ENCODE data around the gene SNX24. TPM values are rescaled to one million over a fixed set of nuclear protein-coding genes. Genes with fewer than 3 reads are reported as not detected.

SNX24 gene
- polyA plus RNA-seq, 3 donors: 3.5 to 10.6 (median 8.0) TPM

DNA sequence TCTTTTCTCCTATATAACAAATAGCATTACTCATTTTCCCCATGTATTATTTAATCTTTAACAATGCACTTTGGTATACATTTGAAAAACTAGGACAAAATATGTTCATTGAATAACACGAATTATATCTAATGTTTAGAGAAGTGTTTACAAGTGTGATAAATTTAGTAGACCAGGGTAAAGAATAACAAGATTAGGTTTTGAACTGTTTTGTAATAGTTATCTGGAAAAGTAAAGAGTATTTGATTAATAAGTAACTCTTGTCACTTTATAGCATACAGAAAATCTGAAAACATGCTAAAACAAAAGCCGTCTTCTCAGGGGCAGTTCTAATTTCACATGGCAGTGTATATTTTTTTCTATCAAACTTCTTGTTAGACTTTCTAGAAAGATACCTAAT is 132.7 kb downstream of the SNX24 start:
- H3K36me3 ChIP-seq (replicated peaks in 1 of 2; ENCODE audit: control insufficient read depth in 1 of 2, insufficient read depth in 2 of 2, low read length in 2 of 2): no peaks in the 10 kb centered on the region
- H3K27ac ChIP-seq (ENCODE audit: low read depth in 1 of 2, low read length in 2 of 2): no peak overlapping the region
- no peak for DNase-seq
- H3K9ac ChIP-seq (ENCODE audit: insufficient read depth, low read length, poor library complexity, severe bottlenecking): no peak overlapping the region
- H3K4me3 Mint-ChIP-seq: no peak overlapping the region
- H3K4me2 ChIP-seq (replicated peaks; ENCODE audit: extremely low read depth, low read length, poor library complexity, severe bottlenecking): no peak overlapping the region
- H4K20me1 ChIP-seq (ENCODE audit: insufficient read depth, low read length): no peaks in the 10 kb centered on the region
- peaks cover 0 to 2% (median 0%) of the 10 kb centered on the region in 7 donors for H3K9me3 Mint-ChIP-seq
- H3K9me3 ChIP-seq (replicated peaks in 1 of 2; ENCODE audit: control insufficient read depth in 1 of 2, insufficient read depth in 1 of 2, low read length in 2 of 2): no peaks in the 10 kb centered on the region
- H3K36me3 Mint-ChIP-seq: peaks cover 0 to 1% of the 10 kb centered on the region in 2 donors
- no peak overlapping the region for H3K27ac Mint-ChIP-seq
- no peak overlapping the region for H3K4me3 ChIP-seq (replicated peaks in 1 of 3; ENCODE audit: low read depth in 2 of 3, low read length in 3 of 3)
- H3K4me1 ChIP-seq (ENCODE audit: control insufficient read depth in 1 of 2, insufficient read depth in 2 of 2, low read length in 2 of 2): no peaks in the 10 kb centered on the region
- H2AFZ ChIP-seq (ENCODE audit: insufficient read depth, low read depth, low read length, poor library complexity, severe bottlenecking): no peak overlapping the region
- no peaks in the 10 kb centered on the region for H3K79me2 ChIP-seq (ENCODE audit: insufficient read depth, low read length)
- intact Hi-C loops (cut with micrococcal nuclease): no loop called here
- TF ChIP-seq, protein P1, sequence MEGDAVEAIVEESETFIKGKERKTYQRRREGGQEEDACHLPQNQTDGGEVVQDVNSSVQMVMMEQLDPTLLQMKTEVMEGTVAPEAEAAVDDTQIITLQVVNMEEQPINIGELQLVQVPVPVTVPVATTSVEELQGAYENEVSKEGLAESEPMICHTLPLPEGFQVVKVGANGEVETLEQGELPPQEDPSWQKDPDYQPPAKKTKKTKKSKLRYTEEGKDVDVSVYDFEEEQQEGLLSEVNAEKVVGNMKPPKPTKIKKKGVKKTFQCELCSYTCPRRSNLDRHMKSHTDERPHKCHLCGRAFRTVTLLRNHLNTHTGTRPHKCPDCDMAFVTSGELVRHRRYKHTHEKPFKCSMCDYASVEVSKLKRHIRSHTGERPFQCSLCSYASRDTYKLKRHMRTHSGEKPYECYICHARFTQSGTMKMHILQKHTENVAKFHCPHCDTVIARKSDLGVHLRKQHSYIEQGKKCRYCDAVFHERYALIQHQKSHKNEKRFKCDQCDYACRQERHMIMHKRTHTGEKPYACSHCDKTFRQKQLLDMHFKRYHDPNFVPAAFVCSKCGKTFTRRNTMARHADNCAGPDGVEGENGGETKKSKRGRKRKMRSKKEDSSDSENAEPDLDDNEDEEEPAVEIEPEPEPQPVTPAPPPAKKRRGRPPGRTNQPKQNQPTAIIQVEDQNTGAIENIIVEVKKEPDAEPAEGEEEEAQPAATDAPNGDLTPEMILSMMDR (IDR thresholded peaks at IDR 0.05): no peak
- no CpG with 5 or more reads among the region's 2 CpGs for WGBS (ENCODE audit: insufficient coverage)
- no peaks in the 10 kb centered on the region for H3K4me1 Mint-ChIP-seq
- no peaks in the 10 kb centered on the region for H3K27me3 ChIP-seq (ENCODE audit: control insufficient read depth in 2 of 2, insufficient read depth in 2 of 2, low read length in 2 of 2)
- H3K27me3 Mint-ChIP-seq (ENCODE audit: low read depth in 3 of 3): peaks cover 0 to 2% (median 0%) of the 10 kb centered on the region in 3 donors

DNA sequence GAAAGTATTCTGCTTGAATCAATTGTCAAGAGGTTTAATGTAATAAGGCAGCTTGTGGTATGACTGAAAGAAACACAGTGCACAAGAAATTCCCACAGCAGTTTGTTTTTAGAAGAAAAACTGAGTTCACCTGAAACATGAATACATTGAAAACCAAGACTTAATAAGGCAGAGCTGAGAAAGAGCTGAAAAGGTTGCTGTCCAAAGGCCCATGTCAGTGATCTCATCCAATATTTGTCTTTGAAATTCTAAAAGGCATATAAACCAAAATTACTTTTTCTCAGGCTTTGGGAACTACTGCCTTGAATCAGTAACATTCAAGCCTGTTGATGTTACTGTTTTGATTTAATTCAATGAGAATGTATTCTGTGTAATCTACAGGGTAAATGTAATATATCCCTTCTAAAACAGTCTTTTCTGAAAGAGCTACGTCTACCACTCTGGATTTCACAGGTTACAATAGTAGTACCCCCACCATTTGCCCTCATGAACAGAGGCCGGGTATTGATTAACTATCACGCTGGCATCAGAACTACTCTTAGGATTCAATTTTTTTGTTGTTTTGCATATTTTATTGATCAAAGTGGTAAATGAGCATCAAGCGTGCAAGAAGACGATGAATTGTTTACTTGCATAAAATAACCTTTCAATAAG is 133.4 kb downstream of the SNX24 start:
- H3K9me3 ChIP-seq (replicated peaks in 1 of 2; ENCODE audit: control insufficient read depth in 1 of 2, insufficient read depth in 1 of 2, low read length in 2 of 2): no peaks in the 10 kb centered on the region
- no peaks in the 10 kb centered on the region for H3K9me3 Mint-ChIP-seq
- intact Hi-C loops (cut with micrococcal nuclease): no loop called here
- no peaks in the 10 kb centered on the region for H3K36me3 ChIP-seq (replicated peaks in 1 of 2; ENCODE audit: control insufficient read depth in 1 of 2, insufficient read depth in 2 of 2, low read length in 2 of 2)
- WGBS (ENCODE audit: insufficient coverage): no CpG with 5 or more reads among the region's 5 CpGs
- H3K27me3 ChIP-seq (ENCODE audit: control insufficient read depth in 2 of 2, insufficient read depth in 2 of 2, low read length in 2 of 2): no peaks in the 10 kb centered on the region
- H3K27me3 Mint-ChIP-seq (ENCODE audit: low read depth in 3 of 3): peaks cover 0 to 2% (median 0%) of the 10 kb centered on the region in 3 donors
- H3K9ac ChIP-seq (ENCODE audit: insufficient read depth, low read length, poor library complexity, severe bottlenecking): no peak overlapping the region
- H3K4me1 Mint-ChIP-seq: no peaks in the 10 kb centered on the region
- H3K27ac Mint-ChIP-seq: no peak overlapping the region
- no peak for DNase-seq
- no peak overlapping the region for H3K4me3 ChIP-seq (replicated peaks in 1 of 3; ENCODE audit: low read depth in 2 of 3, low read length in 3 of 3)
- H4K20me1 ChIP-seq (ENCODE audit: insufficient read depth, low read length): no peaks in the 10 kb centered on the region
- H3K36me3 Mint-ChIP-seq: no peaks in the 10 kb centered on the region
- H3K4me1 ChIP-seq (ENCODE audit: control insufficient read depth in 1 of 2, insufficient read depth in 2 of 2, low read length in 2 of 2): no peaks in the 10 kb centered on the region
- TF ChIP-seq, protein P1 (IDR thresholded peaks at IDR 0.05): no peak
- no peaks in the 10 kb centered on the region for H3K79me2 ChIP-seq (ENCODE audit: insufficient read depth, low read length)
- no peak overlapping the region for H3K4me2 ChIP-seq (replicated peaks; ENCODE audit: extremely low read depth, low read length, poor library complexity, severe bottlenecking)
- H3K27ac ChIP-seq (ENCODE audit: low read depth in 1 of 2, low read length in 2 of 2): no peak overlapping the region
- H2AFZ ChIP-seq (ENCODE audit: insufficient read depth, low read depth, low read length, poor library complexity, severe bottlenecking): no peak overlapping the region
- H3K4me3 Mint-ChIP-seq: no peak overlapping the region

Measured in CD14-positive monocyte (primary cell).